C4-2B (cell line): Measurements from ENCODE around the gene MTUS2.

ENCODE experiments used
- H3K27ac ChIP-seq: fragments of 450-650 bp; 2 replicates; pipeline ENCODE4 v1.5.1; 2017
- CTCF ChIP-seq: fragments of 450-650 bp; conservative IDR thresholded peaks from 2 replicates; pipeline ENCODE4 v1.5.1; 2017; ENCODE audit warnings: mild to moderate bottlenecking
- ZFX ChIP-seq: fragments of 450-650 bp; IDR thresholded peaks from 2 replicates; pipeline ENCODE4 v1.6.1; 2017

Gene MTUS2

GRCh38 chr13:29418026-29418425, 597.9 kb downstream of the MTUS2 start:
- TF ChIP-seq ZFX (no peak), CTCF (peak; percentile 46)
- no peak overlapping the region for H3K27ac ChIP-seq

GRCh38 chr13:29421118-29421517, 601.0 kb downstream of the MTUS2 start:
- TF ChIP-seq ZFX (no peak), CTCF (no peak)
- no peak overlapping the region for H3K27ac ChIP-seq

- no peak for TF ChIP-seq CTCF
- TF ChIP-seq ZFX = no peak
- H3K27ac ChIP-seq = no peak overlapping the region
Measured at GRCh38 chr13:29422015-29422414, 601.9 kb downstream of the MTUS2 start.

- TF ChIP-seq ZFX = no peak
- TF ChIP-seq CTCF = no peak
- H3K27ac ChIP-seq = no peak overlapping the region; the same call in 1 of the 2 replicates
Measured at GRCh38 chr13:29423050-29423449, 602.9 kb downstream of the MTUS2 start.

- TF ChIP-seq CTCF (no peak), ZFX (no peak)
- no peak overlapping the region for H3K27ac ChIP-seq
Measured at GRCh38 chr13:29427937-29428309, 607.8 kb downstream of the MTUS2 start.

- no peak overlapping the region for H3K27ac ChIP-seq
- no peak for TF ChIP-seq ZFX
Measured at GRCh38 chr13:29428310-29429181, 608.4 kb downstream of the MTUS2 start.

GRCh38 chr13:29429286-29429900, 609.3 kb downstream of the MTUS2 start:
- no peak for TF ChIP-seq ZFX
- TF ChIP-seq CTCF = no peak
- no peak overlapping the region for H3K27ac ChIP-seq
